Activated CD8-positive, alpha-beta T cell treated with anti-CD3 and anti-CD28 coated beads, Interleukin-2, amount 10 ng/mL, durations not matched to agents 7 days and 5 days (primary cell): ENCODE data around the gene LDLRAD3. TPM values are rescaled to one million over a fixed set of nuclear protein-coding genes. Genes with fewer than 3 reads are reported as not detected.
"Not testable (repeated sequence)": the region's sequence is repeated elsewhere in the genome, so short reads cannot be mapped to it uniquely, and the experiment has no call there.

Source experiments
- ATAC-seq: fragments of 150-1000 bp; cut with Tn5 transposase; one replicate; pipeline ENCODE4 v1.10.0; 2021; ENCODE audit warnings: moderate library complexity
- CTCF ChIA-PET: fragments of 350-600 bp; sonication (Branson Sonifier 250); formaldehyde crosslinking; loops from one replicate; lab custom pipeline; 2021; ENCODE audit warnings: antibody characterized with exemption; lab: Charles Lee
- POLR2A ChIA-PET: fragments of 350-600 bp; sonication (Branson Sonifier 250); formaldehyde crosslinking; loops from one replicate; lab custom pipeline; 2021; ENCODE audit warnings: antibody characterized with exemption; lab: Charles Lee
- DNase-seq: peaks from one replicate; pipeline ENCODE4 v3.0.0-alpha.2; 2020
- H3K27ac Mint-ChIP-seq: one replicate; pipeline ENCODE4 v1.8.0; 2021; ENCODE audit warnings: mild to moderate bottlenecking, mixed read lengths
- H3K27me3 Mint-ChIP-seq: one replicate; pipeline ENCODE4 v1.8.0; 2021; ENCODE audit warnings: low read depth, mixed read lengths
- H3K36me3 Mint-ChIP-seq: one replicate; pipeline ENCODE4 v1.8.0; 2021; ENCODE audit warnings: low read depth, mixed read lengths
- H3K4me1 Mint-ChIP-seq: one replicate; pipeline ENCODE4 v1.8.0; 2021; ENCODE audit warnings: low read depth, mixed read lengths
- H3K4me3 Mint-ChIP-seq: one replicate; pipeline ENCODE4 v1.8.0; 2021; ENCODE audit warnings: mild to moderate bottlenecking, mixed read lengths
- H3K9me3 Mint-ChIP-seq: one replicate; pipeline ENCODE4 v1.8.0; 2022; ENCODE audit warnings: mixed read lengths; ENCODE audit not compliant: insufficient read depth
- total RNA-seq, 2 experiments: library from RNA; stranded (reverse); gene quantifications; one replicate each; pipeline ENCODE4 v1.2.3, GENCODE V29; 2021

Gene LDLRAD3
- total RNA-seq, 2 experiments from 2014 or later: 0.21 TPM; not detected in 1

DNA sequence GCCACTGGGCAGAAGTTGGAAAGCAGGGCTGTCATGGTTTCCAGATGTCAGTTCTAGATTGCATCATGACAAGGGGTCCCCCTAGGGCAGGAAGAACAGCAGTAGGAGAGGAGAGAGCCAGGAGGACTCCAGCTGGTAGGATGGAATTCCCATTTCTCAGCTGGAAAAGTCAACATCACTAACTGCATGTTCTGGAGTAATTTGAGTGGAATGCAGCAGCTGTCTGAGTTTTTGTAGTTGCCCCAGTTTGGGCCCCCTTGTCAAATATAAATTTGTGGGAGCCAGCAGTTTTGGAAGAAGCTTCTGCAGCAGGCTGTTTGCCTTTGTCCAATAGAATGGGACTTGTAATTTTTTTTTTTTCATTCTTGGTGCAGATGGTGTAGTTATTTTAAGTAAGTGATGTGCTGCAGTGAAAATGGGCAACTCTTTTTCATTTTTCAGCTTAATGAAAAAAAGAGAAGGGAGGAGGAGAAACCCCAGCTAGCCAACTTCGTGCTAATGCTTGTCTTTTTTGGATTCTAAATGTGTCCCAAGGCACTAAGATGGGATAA lies 86.9 kb downstream of the LDLRAD3 start:
- Mint-ChIP-seq H3K27me3 (peaks cover 3% of the 10 kb centered on the region), H3K36me3 (no peaks in the 10 kb centered on the region), H3K27ac (no peak overlapping the region), H3K4me1 (no peaks in the 10 kb centered on the region), H3K9me3 (no peaks in the 10 kb centered on the region), H3K4me3 (no peak overlapping the region)
- ChIA-PET CTCF (no interaction called here), POLR2A (no interaction called here)
- ATAC-seq (no peak), DNase-seq (no peak)

DNA sequence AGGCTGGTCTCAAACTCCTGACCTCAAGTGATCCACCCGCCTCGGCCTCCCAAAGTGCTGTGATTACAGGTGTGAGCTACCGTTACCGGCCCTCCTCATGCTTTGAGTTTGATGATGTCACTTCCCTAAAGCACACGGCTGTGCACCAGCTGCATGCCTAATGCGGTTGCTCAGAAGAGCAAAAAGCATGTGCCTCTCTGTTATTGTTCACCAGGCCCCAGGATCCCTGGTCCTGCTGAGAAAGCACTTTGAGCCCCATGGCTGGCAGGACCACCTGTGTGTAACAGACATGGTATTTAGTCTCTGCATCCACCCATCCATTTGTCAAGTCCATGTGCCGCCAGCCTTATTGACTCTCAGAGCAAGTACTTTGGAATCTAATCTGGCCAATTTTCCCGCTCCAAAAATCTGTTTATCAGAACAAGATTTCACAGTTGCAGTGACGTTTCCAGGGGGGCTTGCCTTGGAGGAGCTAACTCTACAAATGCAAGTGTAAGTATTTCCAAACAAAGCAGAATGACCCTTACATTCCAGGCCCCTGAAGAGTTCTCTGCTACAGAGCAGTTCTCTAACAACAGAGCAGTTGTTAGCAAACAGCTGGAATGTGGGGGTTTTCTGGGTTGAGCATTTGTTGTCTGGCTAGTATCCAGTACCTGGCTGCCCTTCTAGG lies 89.4 kb downstream of the LDLRAD3 start:
- ChIA-PET POLR2A (no interaction called here), CTCF (no interaction called here)
- Mint-ChIP-seq H3K4me3 (no peak overlapping the region), H3K27me3 (peaks cover 3% of the 10 kb centered on the region), H3K9me3 (no peaks in the 10 kb centered on the region), H3K4me1 (no peaks in the 10 kb centered on the region), H3K36me3 (no peaks in the 10 kb centered on the region), H3K27ac (no peak overlapping the region)
- ATAC-seq (no peak), DNase-seq (no peak)

DNA sequence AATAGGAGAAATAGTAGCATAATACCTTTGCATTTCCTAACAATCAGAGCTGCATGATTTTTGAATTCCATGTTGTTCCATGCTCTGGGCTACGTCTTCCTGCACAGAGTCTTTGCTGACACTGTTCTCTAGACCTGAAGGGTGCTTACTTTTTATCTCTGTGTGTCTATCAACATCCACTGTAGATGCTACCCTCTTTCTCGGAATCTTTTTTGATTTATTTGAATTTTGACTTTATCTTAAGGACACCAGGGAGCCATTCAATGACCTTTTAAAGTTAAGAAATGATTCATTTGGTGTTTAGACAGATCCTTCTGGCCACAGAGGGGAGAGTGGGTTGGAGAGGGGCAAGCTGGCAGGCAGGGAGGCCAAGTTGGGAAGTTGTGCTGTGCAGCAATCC lies 90.1 kb downstream of the LDLRAD3 start:
- no peak overlapping the region for H3K27ac Mint-ChIP-seq
- H3K4me3 Mint-ChIP-seq: no peak overlapping the region
- POLR2A ChIA-PET: no interaction called here
- no peaks in the 10 kb centered on the region for H3K9me3 Mint-ChIP-seq
- DNase-seq (no peak), ATAC-seq (no peak)
- H3K27me3 Mint-ChIP-seq: peaks cover 3% of the 10 kb centered on the region
- H3K36me3 Mint-ChIP-seq: no peaks in the 10 kb centered on the region
- H3K4me1 Mint-ChIP-seq: no peaks in the 10 kb centered on the region
- CTCF ChIA-PET: no interaction called here

DNA sequence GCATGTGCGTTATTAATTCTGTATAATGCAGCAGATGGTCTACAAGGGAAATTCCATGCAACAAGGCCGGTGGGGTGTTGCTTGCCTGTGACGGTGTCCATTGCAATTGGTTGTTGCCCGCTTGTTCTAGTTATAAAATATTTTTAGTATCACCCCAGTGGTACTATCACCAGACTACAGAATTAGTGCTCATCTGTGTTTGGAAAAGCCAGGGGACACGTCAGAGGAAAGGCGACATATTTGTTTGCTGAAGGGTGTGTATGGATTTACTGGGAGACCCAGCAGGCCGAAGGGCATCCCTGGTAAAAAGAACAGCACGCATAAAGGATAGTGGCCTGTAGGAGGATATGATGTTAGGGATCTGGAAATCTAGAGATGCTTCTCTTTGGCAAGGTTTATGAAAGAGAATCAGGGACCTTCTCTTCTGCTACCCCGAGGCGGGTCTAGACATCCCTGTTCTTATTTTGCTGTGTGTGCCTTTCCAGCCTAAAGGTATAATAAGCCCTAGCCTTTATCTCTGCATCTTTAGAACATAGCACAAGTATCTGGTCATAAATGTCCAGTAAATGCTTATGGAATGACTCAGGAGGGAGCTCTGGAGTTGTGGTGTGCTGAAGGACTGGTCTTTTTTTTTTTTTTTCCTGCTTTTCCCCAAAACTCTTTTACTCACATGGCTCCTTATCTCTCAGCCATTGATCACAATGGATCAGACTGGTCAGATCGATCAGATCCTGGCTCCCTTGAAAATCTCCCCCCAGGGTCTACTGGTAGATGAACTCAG lies 90.9 kb downstream of the LDLRAD3 start:
- no peaks in the 10 kb centered on the region for H3K4me1 Mint-ChIP-seq
- H3K4me3 Mint-ChIP-seq: no peak overlapping the region
- H3K36me3 Mint-ChIP-seq: no peaks in the 10 kb centered on the region
- no peak for ATAC-seq
- ChIA-PET POLR2A (no interaction called here), CTCF (no interaction called here)
- no peak overlapping the region for H3K27ac Mint-ChIP-seq
- peaks cover 3% of the 10 kb centered on the region for H3K27me3 Mint-ChIP-seq
- no peaks in the 10 kb centered on the region for H3K9me3 Mint-ChIP-seq
- no peak for DNase-seq

DNA sequence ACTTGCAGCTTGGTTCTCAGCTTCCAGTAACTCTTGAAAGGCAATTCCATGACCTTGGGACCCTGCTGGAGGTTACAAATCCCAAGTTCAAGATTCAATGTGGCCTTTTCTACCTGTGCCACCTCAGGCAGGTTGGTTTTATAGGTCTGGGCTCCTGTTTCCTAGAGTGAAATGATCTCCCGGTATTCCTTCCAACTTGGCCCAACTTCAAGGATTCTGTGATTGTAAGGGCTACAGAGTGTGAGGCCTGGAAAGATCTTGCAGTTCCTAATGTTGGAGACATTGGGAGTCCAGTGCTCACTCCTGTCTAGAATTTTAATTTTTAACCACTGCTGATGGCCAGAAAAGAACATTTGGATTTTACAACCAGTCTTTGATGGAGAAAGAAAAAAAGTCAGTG lies 91.6 kb downstream of the LDLRAD3 start:
- Mint-ChIP-seq H3K4me1 (no peaks in the 10 kb centered on the region), H3K36me3 (no peaks in the 10 kb centered on the region), H3K4me3 (no peak overlapping the region), H3K9me3 (no peaks in the 10 kb centered on the region), H3K27me3 (peaks cover 3% of the 10 kb centered on the region), H3K27ac (no peak overlapping the region)
- DNase-seq (no peak), ATAC-seq (no peak)
- POLR2A ChIA-PET: no interaction called here
- CTCF ChIA-PET: no interaction called here

DNA sequence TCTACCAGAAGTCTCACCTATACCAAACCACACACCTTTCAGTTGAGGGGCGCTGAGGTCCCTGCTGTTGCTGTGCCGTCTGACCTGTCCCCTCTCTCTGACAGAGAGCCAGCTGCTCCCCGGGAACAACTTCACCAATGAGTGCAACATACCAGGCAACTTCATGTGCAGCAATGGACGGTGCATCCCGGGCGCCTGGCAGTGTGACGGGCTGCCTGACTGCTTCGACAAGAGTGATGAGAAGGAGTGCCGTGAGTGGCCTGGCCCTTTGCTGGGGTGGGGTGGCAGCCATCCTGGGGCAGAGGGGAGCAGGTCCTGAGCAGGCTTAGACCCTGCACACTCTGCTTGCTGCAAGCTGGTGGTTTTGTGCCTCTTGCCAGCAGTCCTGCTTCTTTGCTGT lies 92.1 kb downstream of the LDLRAD3 start:
- Mint-ChIP-seq H3K9me3 (no peaks in the 10 kb centered on the region), H3K27me3 (peaks cover 3% of the 10 kb centered on the region), H3K36me3 (no peaks in the 10 kb centered on the region), H3K4me1 (no peaks in the 10 kb centered on the region), H3K4me3 (no peak overlapping the region), H3K27ac (no peak overlapping the region)
- DNase-seq (no peak), ATAC-seq (no peak)
- POLR2A ChIA-PET: no interaction called here
- CTCF ChIA-PET: no interaction called here

DNA sequence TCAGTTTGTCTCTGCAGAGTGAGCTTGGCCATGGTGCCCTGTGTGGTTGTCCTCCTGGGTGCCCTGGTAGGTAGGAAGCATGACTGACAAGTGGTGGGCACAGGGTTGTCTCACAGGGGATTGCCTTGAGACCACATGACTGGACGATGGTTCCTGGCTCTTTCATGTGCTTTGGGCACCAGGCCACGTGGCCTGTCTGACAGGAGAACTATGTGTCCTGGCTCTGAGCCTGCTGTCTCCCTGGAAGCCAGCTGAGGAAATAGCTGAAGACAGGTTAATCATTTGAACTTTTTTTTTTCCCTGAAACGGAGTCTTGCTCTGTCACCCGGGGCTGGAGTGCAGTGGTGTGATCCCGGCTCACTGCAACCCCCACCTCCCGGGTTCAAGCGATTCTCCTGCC lies 93.2 kb downstream of the LDLRAD3 start:
- POLR2A ChIA-PET: no interaction called here
- Mint-ChIP-seq H3K9me3 (no peaks in the 10 kb centered on the region), H3K27ac (no peak overlapping the region), H3K4me3 (no peak overlapping the region), H3K4me1 (no peaks in the 10 kb centered on the region), H3K27me3 (peaks cover 3% of the 10 kb centered on the region), H3K36me3 (no peaks in the 10 kb centered on the region)
- CTCF ChIA-PET: interaction anchor here (1.3 kb wide), 1 partner anchor 215 kb away, joined by 3 read pairs; no protein-coding TSS in a partner anchor
- no peak for ATAC-seq
- DNase-seq: no peak

DNA sequence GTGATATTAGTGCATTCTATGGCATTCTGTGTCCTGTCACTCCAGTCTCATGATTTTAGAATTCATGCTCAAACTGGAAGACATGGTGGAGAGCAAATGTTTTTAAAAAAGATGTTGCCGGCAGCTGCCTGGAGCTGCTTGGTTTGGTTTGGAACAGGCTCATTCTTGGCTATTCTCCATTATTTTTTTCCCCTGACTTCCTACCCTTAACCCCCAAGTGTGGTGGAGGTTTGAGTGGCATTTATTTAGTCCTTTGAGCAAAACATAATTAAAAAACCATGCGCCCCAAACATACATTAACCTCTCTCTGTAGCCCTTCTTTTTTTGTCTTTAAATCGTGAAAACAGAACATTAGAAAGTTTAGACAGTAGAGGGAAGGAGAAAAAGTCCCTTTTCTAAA lies 94.7 kb downstream of the LDLRAD3 start:
- H3K36me3 Mint-ChIP-seq: no peaks in the 10 kb centered on the region
- CTCF ChIA-PET: no interaction called here

DNA sequence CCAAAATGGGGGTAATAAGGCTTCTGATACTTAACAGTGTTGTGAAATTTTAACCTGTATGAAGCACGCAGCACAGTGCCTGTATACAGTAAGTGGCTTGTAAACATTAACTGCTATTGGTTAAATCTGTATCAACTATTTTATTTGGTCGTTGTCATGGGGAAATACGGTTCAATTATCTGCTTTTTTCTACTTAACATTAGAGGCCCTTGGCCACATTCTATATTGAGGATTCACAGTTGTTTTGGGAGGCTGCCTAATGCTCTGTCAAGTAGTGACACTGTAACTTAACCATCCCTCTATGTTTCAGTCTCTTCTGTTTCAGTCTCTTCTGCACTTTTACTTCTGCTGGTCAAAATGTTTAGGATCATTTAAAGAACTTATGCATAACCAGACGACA lies 95.6 kb downstream of the LDLRAD3 start:
- H3K9me3 Mint-ChIP-seq: no peaks in the 10 kb centered on the region
- DNase-seq (no peak), ATAC-seq (no peak)
- CTCF ChIA-PET: no interaction called here
- H3K27ac Mint-ChIP-seq: no peak overlapping the region
- no peak overlapping the region for H3K4me3 Mint-ChIP-seq
- H3K4me1 Mint-ChIP-seq: no peaks in the 10 kb centered on the region
- no peaks in the 10 kb centered on the region for H3K27me3 Mint-ChIP-seq
- POLR2A ChIA-PET: no interaction called here
- no peaks in the 10 kb centered on the region for H3K36me3 Mint-ChIP-seq

More for the DNA sequence above, 94.7 kb downstream of the LDLRAD3 start:
- Mint-ChIP-seq H3K27ac (no peak overlapping the region), H3K4me1 (no peaks in the 10 kb centered on the region), H3K9me3 (no peaks in the 10 kb centered on the region), H3K4me3 (no peak overlapping the region), H3K27me3 (peaks cover 3% of the 10 kb centered on the region)
- POLR2A ChIA-PET: no interaction called here
- DNase-seq (no peak), ATAC-seq (no peak)

DNA sequence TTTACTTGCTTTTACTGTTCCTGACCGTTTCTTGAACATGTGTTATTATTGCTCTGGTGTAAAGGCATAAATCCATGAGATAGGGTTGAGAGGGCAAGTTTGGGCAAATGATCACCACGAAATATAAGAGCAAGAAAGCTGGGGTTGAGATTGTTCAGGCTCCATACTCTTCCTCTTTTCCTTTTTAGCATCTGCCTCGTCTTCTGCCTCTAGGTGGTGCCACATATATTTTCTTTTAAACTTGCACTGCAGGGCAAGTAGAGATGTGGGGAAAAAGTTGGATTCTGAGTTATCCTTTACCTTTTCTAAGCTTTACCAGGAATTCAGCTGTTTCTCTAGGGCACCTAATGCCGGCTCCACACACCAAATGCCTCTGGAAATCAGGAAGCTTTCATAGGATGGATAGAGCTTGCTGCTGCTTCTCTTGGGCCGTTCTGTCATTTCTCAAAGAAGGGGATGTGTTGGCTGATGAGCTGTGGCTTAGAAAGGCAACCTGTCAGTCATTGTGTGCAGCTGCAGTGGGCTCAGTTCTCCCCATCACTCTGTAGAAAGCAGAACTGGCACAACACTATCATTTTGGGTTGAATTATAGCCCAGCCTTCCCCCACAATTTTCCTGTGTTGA lies 98.2 kb downstream of the LDLRAD3 start:
- CTCF ChIA-PET: interaction anchor here (1.0 to 2.2 kb wide), 4 partner anchors 18 to 216 kb away, joined by 3 to 7 read pairs (median 4); no protein-coding TSS in a partner anchor
- ATAC-seq (no peak), DNase-seq (no peak)
- Mint-ChIP-seq H3K36me3 (no peaks in the 10 kb centered on the region), H3K27ac (no peak overlapping the region), H3K27me3 (no peaks in the 10 kb centered on the region), H3K4me3 (no peak overlapping the region), H3K4me1 (no peaks in the 10 kb centered on the region), H3K9me3 (no peaks in the 10 kb centered on the region)
- POLR2A ChIA-PET: no interaction called here

DNA sequence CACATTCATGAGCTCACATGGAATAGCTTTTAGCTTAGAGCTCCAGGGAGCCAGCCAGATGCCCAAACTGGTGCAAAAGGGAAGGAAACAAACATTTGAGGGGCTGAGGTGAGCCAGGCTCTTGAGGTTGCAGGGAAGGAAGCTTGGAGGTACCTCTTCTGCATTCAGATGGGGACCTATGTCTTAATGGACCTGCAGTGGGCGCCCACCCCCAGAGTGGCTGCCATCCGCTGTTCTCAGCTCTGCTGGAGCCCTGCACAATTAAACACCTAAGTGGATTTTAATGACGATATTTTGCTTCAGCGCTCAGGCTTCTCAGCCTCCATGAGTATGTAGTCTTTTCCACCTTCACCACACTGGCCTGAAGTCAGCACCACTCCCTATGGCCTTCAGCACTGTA lies 100.8 kb downstream of the LDLRAD3 start:
- ChIA-PET POLR2A (no interaction called here), CTCF (no interaction called here)
- Mint-ChIP-seq H3K27ac (no peak overlapping the region), H3K27me3 (peaks cover 4% of the 10 kb centered on the region), H3K4me1 (no peaks in the 10 kb centered on the region), H3K4me3 (no peak overlapping the region), H3K9me3 (no peaks in the 10 kb centered on the region), H3K36me3 (no peaks in the 10 kb centered on the region)
- ATAC-seq (no peak), DNase-seq (no peak)

DNA sequence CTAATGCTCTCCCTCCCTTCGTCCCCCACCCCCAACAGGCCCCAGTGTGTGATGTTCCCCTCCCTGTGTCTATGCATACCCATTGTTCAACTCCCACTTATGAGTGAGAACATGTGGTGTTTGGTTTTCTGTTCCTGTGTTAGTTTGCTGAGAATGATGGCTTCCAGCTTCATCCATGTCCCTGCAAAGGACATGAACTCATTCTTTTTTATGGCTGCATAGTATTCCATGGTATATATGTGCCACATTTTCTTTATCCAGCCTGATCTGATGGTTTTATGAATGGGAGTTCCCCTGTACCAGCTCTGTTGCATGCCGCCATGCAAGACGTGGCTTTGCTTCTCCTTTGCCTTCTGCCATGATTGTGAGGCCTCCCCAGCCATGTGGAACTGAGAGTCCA lies 102.1 kb downstream of the LDLRAD3 start:
- not testable (repeated sequence) for H3K4me3 Mint-ChIP-seq, ATAC-seq

More for the DNA sequence above, 102.1 kb downstream of the LDLRAD3 start:
- H3K36me3 Mint-ChIP-seq, H3K4me1 Mint-ChIP-seq, H3K27ac Mint-ChIP-seq, H3K27me3 Mint-ChIP-seq, H3K9me3 Mint-ChIP-seq, POLR2A ChIA-PET, CTCF ChIA-PET, DNase-seq: not testable (repeated sequence)
